SK-MEL-5 (cell line): Measurements from ENCODE around the gene FASTKD1. TPM values are rescaled to one million over a fixed set of nuclear protein-coding genes. Genes with fewer than 3 reads are reported as not detected.
"Not testable (repeated sequence)": the region's sequence is repeated elsewhere in the genome, so short reads cannot be mapped to it uniquely, and the experiment has no call there.

Experiments used
- DNase-seq: peaks from one replicate; pipeline ENCODE4 v3.0.0-alpha.2; 2016; ENCODE audit warnings: low read depth, low spot score
- in situ Hi-C: cut with HindIII; loops from 2 replicates; pipeline ENCODE4 v1.10.0; 2016; ENCODE audit warnings: low sequenced_read_pairs, high pct_unique_total_duplicates, low pct_unique_long_range_greater_than_20kb
- total RNA-seq: library from RNA; depleted of rRNA; stranded (reverse); fragments of >200 nt; shearing (Covaris generic); gene quantifications from 2 replicates; pipeline ENCODE4 v1.2.3, GENCODE V29; 2014

Gene FASTKD1
- total RNA-seq, 1 experiment from 2014 or later, result 55.7 TPM

- in situ Hi-C loops, DNase-seq: not testable (repeated sequence)
Measured at GRCh38 chr2:169574539-169574938, 874 bp upstream of the FASTKD1 start.

GRCh38 chr2:169573974-169574299 lies 272 bp upstream of the FASTKD1 start:
- DNase-seq, result no peak
- in situ Hi-C loops, result no loop called here

GRCh38 chr2:169572821-169573159 lies 875 bp downstream of the FASTKD1 start:
- in situ Hi-C loops, result no loop called here
- no peak for DNase-seq

GRCh38 chr2:169572189-169572588 lies 1.5 kb downstream of the FASTKD1 start:
- DNase-seq, result no peak
- in situ Hi-C loops, result no loop called here

GRCh38 chr2:169571571-169571970 lies 2.1 kb downstream of the FASTKD1 start:
- in situ Hi-C loops, result no loop called here
- DNase-seq, result no peak

GRCh38 chr2:169570752-169571151 lies 2.9 kb downstream of the FASTKD1 start:
- in situ Hi-C loops, DNase-seq: not testable (repeated sequence)

- in situ Hi-C loops, result no loop called here
- no peak for DNase-seq
Measured at GRCh38 chr2:169569948-169570347, 3.7 kb downstream of the FASTKD1 start.

- DNase-seq, result no peak
- in situ Hi-C loops, result no loop called here
Measured at GRCh38 chr2:169565686-169566085, 8.0 kb downstream of the FASTKD1 start.

- in situ Hi-C loops, result no loop called here
- DNase-seq, result no peak
Measured at GRCh38 chr2:169562519-169562918, 11.1 kb downstream of the FASTKD1 start.

- in situ Hi-C loops, DNase-seq: not testable (repeated sequence)
Measured at GRCh38 chr2:169562084-169562483, 11.6 kb downstream of the FASTKD1 start.

GRCh38 chr2:169561364-169561763 lies 12.3 kb downstream of the FASTKD1 start:
- no peak for DNase-seq
- in situ Hi-C loops, result no loop called here

GRCh38 chr2:169546756-169547155 lies 26.9 kb downstream of the FASTKD1 start:
- in situ Hi-C loops, result no loop called here
- no peak for DNase-seq

- in situ Hi-C loops, result no loop called here
- no peak for DNase-seq
Measured at GRCh38 chr2:169542433-169542832, 31.2 kb downstream of the FASTKD1 start.

- no peak for DNase-seq
- in situ Hi-C loops, result no loop called here
Measured at GRCh38 chr2:169540146-169540545, 33.5 kb downstream of the FASTKD1 start.

GRCh38 chr2:169539460-169539859 lies 34.2 kb downstream of the FASTKD1 start:
- in situ Hi-C loops, DNase-seq: not testable (repeated sequence)

- in situ Hi-C loops, result no loop called here
- DNase-seq, result peak; percentile 75
Measured at GRCh38 chr2:169528271-169528701, 45.4 kb downstream of the FASTKD1 start.

- no peak for DNase-seq
Measured at GRCh38 chr2:169526451-169526850, 47.2 kb downstream of the FASTKD1 start.

GRCh38 chr2:169525434-169525833 lies 48.2 kb downstream of the FASTKD1 start:
- no peak for DNase-seq
- in situ Hi-C loops, result no loop called here

More at GRCh38 chr2:169526451-169526850, 47.2 kb downstream of the FASTKD1 start:
- in situ Hi-C loops, result no loop called here

- no peak for DNase-seq
- in situ Hi-C loops, result no loop called here
Measured at GRCh38 chr2:169523681-169524080, 50.0 kb downstream of the FASTKD1 start.

GRCh38 chr2:169520896-169521295 lies 52.8 kb downstream of the FASTKD1 start:
- DNase-seq, result no peak
- in situ Hi-C loops, result no loop called here
